ENCODE measurements around the gene RDH13.
A peak's percentile ranks its signal among the peaks of the same experiment; 100 is the strongest.
"Not testable (repeated sequence)": the region's sequence is repeated elsewhere in the genome, so short reads cannot be mapped to it uniquely, and the experiment has no call there.

RDH13 gene

GRCh38 chr19:55062735-55063491, at the start of gene RDH13:
TSS of gene RDH13 (minus strand) at chr19:55063148. CDS start at chr19:55063032, 116 bp downstream.
- DNase-seq (peak; percentile 99), ATAC-seq (peak; percentile 100)

GRCh38 chr19:55112246-55112776, 49.4 kb upstream of the RDH13 start:
- no peak for ATAC-seq
- no peak for DNase-seq

GRCh38 chr19:55111238-55111831, 48.4 kb upstream of the RDH13 start:
- no peak for ATAC-seq
- DNase-seq, result no peak

GRCh38 chr19:55109527-55110291, 46.8 kb upstream of the RDH13 start:
- no peak for ATAC-seq
- no peak for DNase-seq

- DNase-seq, ATAC-seq: not testable (repeated sequence)
Observed at GRCh38 chr19:55107252-55107651, 44.3 kb upstream of the RDH13 start.

- DNase-seq (no peak), ATAC-seq (no peak)
Observed at GRCh38 chr19:55106591-55106990, 43.6 kb upstream of the RDH13 start.

- no peak for DNase-seq
- ATAC-seq, result no peak
Observed at GRCh38 chr19:55105237-55105636, 42.3 kb upstream of the RDH13 start.

GRCh38 chr19:55103190-55103589, 40.2 kb upstream of the RDH13 start:
- ATAC-seq (no peak), DNase-seq (no peak)

GRCh38 chr19:55101261-55101660, 38.3 kb upstream of the RDH13 start:
- ATAC-seq, result no peak
- no peak for DNase-seq

GRCh38 chr19:55099557-55100506, 36.9 kb upstream of the RDH13 start:
- DNase-seq, result no peak

GRCh38 chr19:55098716-55099556, 36.0 kb upstream of the RDH13 start:
- DNase-seq (no peak), ATAC-seq (no peak)

More at GRCh38 chr19:55099557-55100506, 36.9 kb upstream of the RDH13 start:
- ATAC-seq, result no peak

GRCh38 chr19:55097864-55098715, 35.1 kb upstream of the RDH13 start:
- ATAC-seq, result no peak
- DNase-seq, result no peak

GRCh38 chr19:55096061-55096701, 33.2 kb upstream of the RDH13 start:
- peak; percentile 20 for ATAC-seq
- DNase-seq, result no peak

GRCh38 chr19:55095260-55096060, 32.5 kb upstream of the RDH13 start:
- DNase-seq, result no peak
- no peak for ATAC-seq

- DNase-seq (no peak), ATAC-seq (no peak)
Observed at GRCh38 chr19:55094456-55095259, 31.7 kb upstream of the RDH13 start.

- DNase-seq (no peak), ATAC-seq (no peak)
Observed at GRCh38 chr19:55092423-55093318, 29.7 kb upstream of the RDH13 start.
